HG03196 (cell line): Measurements from ENCODE around the gene TP53TG3D.
"Not testable (repeated sequence)": the region's sequence is repeated elsewhere in the genome, so short reads cannot be mapped to it uniquely, and the experiment has no call there.

Experiments
- ATAC-seq: cut with Tn5 transposase; IDR thresholded peaks from one replicate; pipeline ENCODE4 v1.9.1; 2021; ENCODE audit not compliant: unreplicated experiment

TP53TG3D gene

GRCh38 chr16:32252986-32253385 lies at the start of gene TP53TG3D:
TSS of gene TP53TG3D (plus strand) at chr16:32253286. CDS start at chr16:32253354, 68 bp downstream.
- ATAC-seq = not testable (repeated sequence)

- not testable (repeated sequence) for ATAC-seq
These were observed 421 bp downstream of the TP53TG3D start for GRCh38 chr16:32253507-32253906.

- not testable (repeated sequence) for ATAC-seq
These were observed 8.4 kb downstream of the TP53TG3D start for GRCh38 chr16:32261526-32261925.

GRCh38 chr16:32263552-32263951 lies 10.5 kb downstream of the TP53TG3D start:
- not testable (repeated sequence) for ATAC-seq

GRCh38 chr16:32281910-32282309 lies 28.8 kb downstream of the TP53TG3D start:
- ATAC-seq = not testable (repeated sequence)

GRCh38 chr16:32283024-32283423 lies 29.9 kb downstream of the TP53TG3D start:
- ATAC-seq = not testable (repeated sequence)

- not testable (repeated sequence) for ATAC-seq
These were observed 30.9 kb downstream of the TP53TG3D start for GRCh38 chr16:32283917-32284495.

- ATAC-seq = not testable (repeated sequence)
These were observed 32.0 kb downstream of the TP53TG3D start for GRCh38 chr16:32284800-32285796.

GRCh38 chr16:32286193-32286592 lies 33.1 kb downstream of the TP53TG3D start:
- not testable (repeated sequence) for ATAC-seq

GRCh38 chr16:32287743-32288142 lies 34.7 kb downstream of the TP53TG3D start:
- not testable (repeated sequence) for ATAC-seq

- not testable (repeated sequence) for ATAC-seq
These were observed 36.1 kb downstream of the TP53TG3D start for GRCh38 chr16:32289197-32289596.

- ATAC-seq = not testable (repeated sequence)
These were observed 49.7 kb downstream of the TP53TG3D start for GRCh38 chr16:32302776-32303175.
